Cardiac ventricle fibroblast (primary cell): ENCODE data around the gene C2CD4D. TPM values are rescaled to one million over a fixed set of nuclear protein-coding genes. Genes with fewer than 3 reads are reported as not detected.

Experiments used
- total RNA-seq: library from RNA; depleted of rRNA; stranded (reverse); fragments of >200 nt; gene quantifications from 2 replicates; pipeline ENCODE4 v1.2.3, GENCODE V29; 2015

C2CD4D gene
- total RNA-seq, result not detected in 2 replicates

DNA sequence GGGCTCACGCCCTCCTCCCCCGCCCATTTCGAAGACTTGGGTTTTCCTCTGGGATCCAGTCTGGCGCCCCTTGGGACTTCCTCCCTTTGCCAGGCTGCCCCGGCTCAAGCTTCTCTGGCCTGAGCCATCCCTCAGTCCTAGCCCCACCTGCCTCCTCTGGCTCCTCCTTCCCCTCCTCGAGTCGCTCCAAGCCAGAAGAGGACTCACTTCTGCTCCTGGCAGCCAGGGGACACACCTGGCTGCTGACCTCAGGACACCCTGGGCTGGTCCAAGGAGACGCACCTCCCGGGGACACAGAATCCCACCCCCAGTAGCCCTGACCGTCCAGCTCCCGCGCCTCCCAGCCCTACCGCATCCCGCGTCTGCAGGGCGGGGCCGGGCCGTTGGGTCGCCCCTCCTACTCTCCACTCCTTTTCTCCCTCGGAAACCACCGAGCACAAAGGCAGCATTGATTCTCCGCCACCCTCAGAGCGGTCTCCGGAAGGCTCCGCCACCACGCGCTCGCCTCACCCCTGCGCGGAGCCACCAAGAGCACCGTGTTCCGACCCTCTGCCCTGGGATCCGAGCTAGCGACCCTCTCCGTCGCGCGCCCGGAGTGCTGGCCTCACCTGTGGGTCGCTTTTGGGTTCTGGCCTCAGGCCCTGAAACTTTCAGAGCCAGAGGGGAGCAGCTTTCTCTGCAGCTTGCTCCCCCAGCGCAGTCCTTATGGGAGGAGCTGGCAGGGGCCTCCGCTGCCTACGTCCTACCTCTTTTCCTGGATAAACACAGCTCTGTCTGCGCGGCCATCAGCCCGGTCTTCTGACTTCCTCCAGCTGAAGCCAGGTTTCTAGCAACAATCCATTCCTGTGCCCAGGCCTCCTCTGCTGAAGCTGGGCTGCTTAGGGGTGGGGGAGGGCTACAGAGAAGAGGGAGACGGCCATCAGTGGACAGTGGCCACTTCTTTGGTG, at the start of gene C2CD4D:
Gene C2CD4D, minus strand, starts transcription at position 364 of the 947 bp plus-strand sequence. CDS start 831 bp downstream, outside the sequence.

DNA sequence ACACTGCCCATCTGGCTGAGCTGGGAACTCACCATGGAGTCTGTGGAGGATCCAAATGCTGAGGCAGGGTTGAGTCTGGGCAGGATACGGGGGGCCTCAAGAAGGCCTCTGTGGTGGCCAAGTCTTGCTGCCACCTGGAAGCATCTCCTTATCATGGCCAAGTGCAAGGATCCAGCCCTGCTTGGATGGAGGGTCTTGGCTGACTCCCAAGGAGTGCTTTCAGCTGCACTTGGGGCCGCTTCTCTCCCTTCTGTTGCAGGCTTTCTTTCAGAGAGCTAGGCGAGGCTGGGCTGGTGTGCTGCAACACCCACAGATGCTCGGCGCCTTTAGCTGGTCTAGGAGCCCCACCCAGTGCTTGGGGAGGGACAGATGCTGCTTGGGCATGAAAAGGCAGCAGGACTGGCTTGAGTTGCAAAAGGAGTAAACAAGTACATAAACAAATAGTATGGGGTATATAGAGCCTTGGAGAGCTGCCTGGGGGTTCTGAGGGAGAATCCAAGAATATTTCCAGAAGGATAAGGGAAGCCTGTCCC, 13.9 kb upstream of the C2CD4D start, which contains the start of gene THEM5:
Gene THEM5, minus strand, starts transcription at position 302 of the 533 bp plus-strand sequence. Its CDS starts 147 bp downstream, at position 155.

DNA sequence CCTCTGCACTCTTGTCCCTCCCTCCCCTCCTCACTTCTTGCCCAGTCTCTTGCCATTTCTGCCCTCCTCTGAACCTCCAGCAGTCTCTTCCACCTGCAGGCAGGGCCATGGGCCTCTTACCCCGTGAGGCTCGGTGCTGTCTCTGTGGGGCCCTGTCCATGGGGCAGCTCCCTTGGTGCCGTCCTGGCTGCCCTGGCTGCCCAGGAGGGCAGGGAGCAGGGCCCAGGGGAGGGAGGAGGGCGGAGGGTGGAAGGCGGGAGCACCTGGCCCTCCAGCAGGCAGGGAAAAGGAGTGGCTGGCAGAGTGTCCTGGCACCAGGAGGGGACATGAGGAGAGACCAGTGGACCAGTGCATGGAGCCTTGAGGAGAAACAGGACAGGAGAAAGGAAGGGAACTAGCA, 8.0 kb downstream of the C2CD4D start, which contains the start of gene RORC:
Gene RORC, minus strand, starts transcription at position 198 of the 400 bp plus-strand sequence. Its CDS starts 38 bp downstream, at position 160.

DNA sequence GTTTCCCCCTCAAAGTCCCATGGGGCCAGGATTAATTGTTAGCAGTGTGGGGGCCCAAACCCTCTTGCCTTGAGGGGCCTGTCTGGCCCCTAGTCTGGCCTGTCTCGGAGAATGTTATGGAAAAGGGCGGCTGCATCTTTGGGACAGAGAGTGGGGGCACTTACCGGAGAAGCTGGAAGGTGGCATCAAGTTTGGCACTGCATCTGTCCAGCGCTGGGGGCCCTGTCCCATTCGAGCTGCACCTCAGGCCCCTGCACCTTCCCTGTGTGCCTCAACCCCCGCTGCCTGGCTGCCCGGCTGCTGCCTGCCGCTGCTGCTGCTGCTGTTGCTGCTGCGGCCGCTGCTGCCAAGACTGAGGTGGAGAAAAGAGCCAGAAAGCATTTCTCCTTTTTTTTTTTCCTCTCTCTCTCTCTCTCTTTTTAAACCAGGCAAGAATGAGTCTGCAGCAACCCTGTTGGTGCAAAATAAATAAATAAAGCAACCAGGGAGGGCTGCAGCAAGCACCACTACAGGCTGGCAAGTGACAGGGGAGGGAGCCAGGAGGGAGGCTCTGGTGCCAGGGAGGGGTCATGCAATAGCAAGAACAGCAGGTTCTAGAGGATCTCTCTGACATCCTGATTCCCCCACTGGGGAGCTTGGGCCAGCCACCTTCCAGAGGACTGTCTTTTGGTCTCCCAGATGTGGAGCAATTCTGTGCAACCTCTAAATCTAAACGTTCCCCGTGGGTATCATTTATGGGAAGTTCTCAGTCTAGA, 34.4 kb downstream of the C2CD4D start, which contains the start of gene LINGO4:
Gene LINGO4, minus strand, starts transcription at position 354 of the 755 bp plus-strand sequence. CDS start 2,715 bp downstream, outside the sequence.

DNA sequence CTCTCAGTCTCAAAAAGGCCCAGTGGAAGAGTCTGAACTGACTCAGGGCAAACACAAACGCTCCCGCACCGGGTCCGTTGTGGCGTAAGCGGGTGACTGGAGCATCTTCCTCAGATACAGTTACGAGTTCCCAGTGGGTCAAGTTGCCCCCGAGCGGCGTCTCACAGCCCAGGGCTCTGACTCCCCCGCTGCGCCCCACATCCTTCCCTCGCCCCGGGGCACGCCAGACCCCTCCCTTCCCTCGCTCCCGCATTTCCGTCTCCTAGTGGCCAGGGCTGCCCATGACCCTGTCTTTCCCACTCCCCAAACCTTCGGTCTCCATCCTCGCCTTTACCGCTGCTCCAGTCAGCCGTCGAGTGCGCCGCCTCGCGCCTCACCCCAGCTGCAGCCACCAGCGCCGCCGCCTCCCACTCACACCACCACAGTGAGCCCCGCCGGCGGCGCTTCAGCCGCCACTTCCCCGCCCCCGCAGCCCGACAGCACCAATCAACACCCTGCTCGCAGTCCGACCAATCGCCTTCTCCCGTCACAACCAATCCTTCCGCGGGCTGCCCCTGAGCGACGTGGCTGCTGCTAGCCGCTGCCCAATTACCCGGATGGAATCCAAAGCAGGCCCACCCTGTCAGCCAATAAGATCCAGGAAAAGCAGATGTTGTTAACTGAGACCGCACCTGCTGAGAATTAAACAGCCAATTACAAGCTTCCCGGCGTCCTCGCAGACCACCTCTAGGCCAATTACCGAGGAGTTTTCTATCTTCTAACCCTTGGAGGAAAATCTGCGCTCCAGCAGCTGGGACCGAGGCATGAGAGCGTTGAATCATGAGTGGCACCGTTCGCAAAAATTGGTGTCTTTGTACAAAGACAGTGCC, 49.3 kb downstream of the C2CD4D start, which contains the start of gene TDRKH:
Gene TDRKH, minus strand, starts transcription at position 430 of the 869 bp plus-strand sequence. CDS start 7,478 bp downstream, outside the sequence.

Other genes starting within 250 kb of the C2CD4D start
- 16.5 and 20.3 TPM in 2 replicates for gene SNX27, start 227.8 kb downstream of the C2CD4D start, total RNA-seq
- not detected in 2 replicates for gene CELF3, start 123.0 kb downstream of the C2CD4D start, total RNA-seq
- gene RIIAD1, start 118.3 kb downstream of the C2CD4D start, total RNA-seq, result not detected in 2 replicates
- 34.4 and 49.7 TPM in 2 replicates for gene MRPL9, start 76.3 kb downstream of the C2CD4D start, total RNA-seq
- 0.12 and 0.29 TPM in 2 replicates for gene TDRKH, start 49.3 kb downstream of the C2CD4D start, total RNA-seq
- gene LINGO4, start 34.4 kb downstream of the C2CD4D start, total RNA-seq, result not detected in 2 replicates
- not detected in 2 replicates for gene RORC, start 8.0 kb downstream of the C2CD4D start, total RNA-seq
- not detected in 2 replicates for gene THEM5, start 13.9 kb upstream of the C2CD4D start, total RNA-seq
- gene THEM4, start 69.7 kb upstream of the C2CD4D start, total RNA-seq, result 17.9 and 19.1 TPM in 2 replicates
- gene S100A10, start 154.0 kb upstream of the C2CD4D start, total RNA-seq, result 253 and 261 TPM in 2 replicates
- 356 and 363 TPM in 2 replicates for gene S100A11, start 197.2 kb upstream of the C2CD4D start, total RNA-seq
- gene TCHHL1, start 249.2 kb upstream of the C2CD4D start, total RNA-seq, result not detected in 2 replicates